ENCODE data around the gene TLCD2.
"Not testable (repeated sequence)": the region's sequence is repeated elsewhere in the genome, so short reads cannot be mapped to it uniquely, and the experiment has no call there.

TLCD2 gene

DNA sequence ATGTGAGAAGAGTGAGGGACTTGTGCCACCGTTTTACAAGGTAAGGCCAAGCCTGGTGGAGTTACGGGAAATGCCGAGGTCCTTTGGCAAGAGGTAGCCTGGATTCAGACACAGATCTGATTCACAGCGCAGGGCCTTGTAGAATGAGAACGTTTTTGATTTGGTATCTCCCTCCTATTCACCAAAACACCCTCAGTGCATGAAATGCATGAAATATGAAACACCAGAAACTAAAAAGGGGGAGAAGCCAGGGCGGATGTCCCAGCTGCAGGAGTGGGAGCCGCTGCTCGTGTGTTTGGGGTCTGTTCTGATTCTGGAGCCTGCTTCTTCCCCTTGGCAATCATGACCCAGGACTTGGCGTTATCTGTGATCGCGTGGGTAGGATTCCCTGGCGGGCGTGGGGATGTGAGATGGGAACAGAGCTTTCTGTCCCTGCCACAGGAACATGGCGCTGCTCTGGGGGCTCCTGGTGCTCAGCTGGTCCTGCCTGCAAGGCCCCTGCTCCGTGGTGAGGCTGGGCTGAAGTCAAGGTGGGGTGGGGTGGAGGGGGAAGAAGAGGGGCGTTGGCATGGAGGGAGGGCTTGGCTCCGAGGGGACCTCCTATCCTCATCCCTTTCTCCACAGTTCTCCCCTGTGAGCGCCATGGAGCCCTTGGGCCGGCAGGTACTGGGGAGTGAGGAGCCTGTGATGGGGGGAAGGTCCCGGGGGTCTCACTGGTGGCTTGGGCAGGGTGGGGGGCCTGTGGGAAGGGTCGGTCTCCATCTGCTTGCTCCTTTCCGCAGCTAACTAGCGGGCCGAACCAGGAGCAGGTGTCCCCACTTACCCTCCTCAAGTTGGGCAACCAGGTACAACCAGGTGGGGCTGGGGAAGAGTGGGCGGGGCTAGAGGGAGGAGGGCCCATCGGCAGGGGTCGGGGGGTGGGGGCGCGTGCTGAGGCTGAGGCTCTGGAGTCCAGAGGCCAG, 34.7 kb upstream of the TLCD2 start:
- DNase-seq (ENCODE audit: low spot score) = no peak
- in situ Hi-C loops (cut with MboI; ENCODE audit: low pct_unique_long_range_greater_than_20kb, low sequenced_read_pairs, unreplicated experiment) = no loop called here
- TF ChIP-seq, protein P1, sequence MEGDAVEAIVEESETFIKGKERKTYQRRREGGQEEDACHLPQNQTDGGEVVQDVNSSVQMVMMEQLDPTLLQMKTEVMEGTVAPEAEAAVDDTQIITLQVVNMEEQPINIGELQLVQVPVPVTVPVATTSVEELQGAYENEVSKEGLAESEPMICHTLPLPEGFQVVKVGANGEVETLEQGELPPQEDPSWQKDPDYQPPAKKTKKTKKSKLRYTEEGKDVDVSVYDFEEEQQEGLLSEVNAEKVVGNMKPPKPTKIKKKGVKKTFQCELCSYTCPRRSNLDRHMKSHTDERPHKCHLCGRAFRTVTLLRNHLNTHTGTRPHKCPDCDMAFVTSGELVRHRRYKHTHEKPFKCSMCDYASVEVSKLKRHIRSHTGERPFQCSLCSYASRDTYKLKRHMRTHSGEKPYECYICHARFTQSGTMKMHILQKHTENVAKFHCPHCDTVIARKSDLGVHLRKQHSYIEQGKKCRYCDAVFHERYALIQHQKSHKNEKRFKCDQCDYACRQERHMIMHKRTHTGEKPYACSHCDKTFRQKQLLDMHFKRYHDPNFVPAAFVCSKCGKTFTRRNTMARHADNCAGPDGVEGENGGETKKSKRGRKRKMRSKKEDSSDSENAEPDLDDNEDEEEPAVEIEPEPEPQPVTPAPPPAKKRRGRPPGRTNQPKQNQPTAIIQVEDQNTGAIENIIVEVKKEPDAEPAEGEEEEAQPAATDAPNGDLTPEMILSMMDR (IDR thresholded peaks at IDR 0.05; ENCODE audit: extremely low read depth, insufficient read depth, missing control alignments) = no peak

DNA sequence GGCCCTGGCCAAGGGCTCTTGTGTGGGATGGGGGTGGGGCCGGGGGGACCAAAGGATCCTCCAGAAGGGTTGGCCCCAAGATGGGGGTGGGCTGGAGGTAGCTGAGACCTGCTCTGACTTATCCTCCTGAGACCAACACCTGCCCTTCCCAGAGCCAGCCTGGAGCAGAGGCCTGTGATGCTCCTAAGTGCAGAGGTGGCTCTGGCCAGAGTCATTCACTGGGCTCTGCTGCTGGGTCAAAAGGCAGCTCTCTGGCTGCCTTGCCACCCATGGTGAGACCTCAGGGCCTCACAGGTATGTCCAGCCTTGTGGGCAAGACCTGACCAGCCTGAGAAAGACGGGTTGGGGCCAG, 32.9 kb upstream of the TLCD2 start:
- TF ChIP-seq, protein P1 (IDR thresholded peaks at IDR 0.05; ENCODE audit: extremely low read depth, insufficient read depth, missing control alignments) = no peak
- DNase-seq (ENCODE audit: low spot score) = no peak
- in situ Hi-C loops (cut with MboI; ENCODE audit: low pct_unique_long_range_greater_than_20kb, low sequenced_read_pairs, unreplicated experiment) = no loop called here

DNA sequence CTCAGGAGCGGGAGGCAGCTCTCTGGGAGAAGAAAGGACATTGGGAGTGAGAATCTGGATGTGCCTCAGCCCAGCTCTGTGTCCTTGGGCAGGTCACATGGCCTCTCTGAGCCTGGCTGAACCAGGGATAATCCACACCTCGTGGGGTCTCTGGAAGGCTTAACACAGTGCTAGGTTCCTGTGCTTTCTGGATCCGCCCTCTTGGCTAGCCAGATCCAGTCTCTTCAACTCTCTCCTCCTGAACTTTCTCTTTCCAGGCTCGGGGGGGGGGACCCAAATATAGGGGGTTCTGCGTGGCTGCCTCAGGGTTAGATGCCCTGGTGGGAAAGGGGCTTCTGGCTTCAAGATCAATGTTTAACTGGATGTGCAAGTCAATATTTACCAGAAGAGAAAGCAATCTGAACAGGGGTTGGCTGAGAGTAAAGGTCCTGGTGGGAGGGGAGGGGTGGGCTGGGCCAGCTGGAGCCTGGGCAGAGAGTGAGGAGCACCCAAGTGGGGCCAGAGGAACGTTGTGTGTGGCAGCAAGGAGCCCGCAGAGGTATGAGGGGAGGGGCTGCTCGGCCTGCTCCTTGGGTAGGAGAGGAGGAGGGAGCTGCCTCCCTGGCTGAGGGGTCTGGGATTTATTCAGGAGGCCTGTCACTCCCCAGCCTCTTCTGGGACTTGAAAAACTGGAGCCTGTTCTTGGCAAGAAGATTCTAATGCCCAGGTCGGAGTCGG, 32.4 kb upstream of the TLCD2 start, which contains the start of gene SERPINF2:
Gene SERPINF2, plus strand, starts transcription at position 501 of the 717 bp plus-strand sequence. CDS start 2,125 bp downstream, outside the sequence.
- no peak for DNase-seq (ENCODE audit: low spot score)
- in situ Hi-C loops (cut with MboI; ENCODE audit: low pct_unique_long_range_greater_than_20kb, low sequenced_read_pairs, unreplicated experiment) = no loop called here
- TF ChIP-seq, protein P1 (IDR thresholded peaks at IDR 0.05; ENCODE audit: extremely low read depth, insufficient read depth, missing control alignments) = no peak

DNA sequence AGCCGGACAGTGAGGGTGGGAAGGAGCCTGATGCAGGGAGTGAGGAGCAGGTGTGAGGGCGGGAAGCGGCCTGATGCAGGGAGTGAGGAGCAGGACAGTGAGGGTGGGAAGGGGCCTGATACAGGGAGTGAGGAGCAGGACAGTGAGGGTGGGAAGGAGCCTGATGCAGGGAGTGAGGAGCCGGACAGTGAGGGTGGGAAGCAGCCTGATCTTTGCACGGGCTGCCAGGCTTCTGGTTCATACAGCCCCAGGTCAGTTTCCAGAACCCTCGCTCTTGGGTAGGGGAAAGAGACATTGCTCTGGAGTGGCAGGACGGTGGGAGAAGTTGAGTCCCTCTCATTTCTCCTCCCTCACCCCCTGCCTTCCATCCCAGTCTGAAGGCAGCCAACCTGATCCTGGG, 31.7 kb upstream of the TLCD2 start:
- in situ Hi-C loops (cut with MboI; ENCODE audit: low pct_unique_long_range_greater_than_20kb, low sequenced_read_pairs, unreplicated experiment); DNase-seq (ENCODE audit: low spot score): not testable (repeated sequence)

DNA sequence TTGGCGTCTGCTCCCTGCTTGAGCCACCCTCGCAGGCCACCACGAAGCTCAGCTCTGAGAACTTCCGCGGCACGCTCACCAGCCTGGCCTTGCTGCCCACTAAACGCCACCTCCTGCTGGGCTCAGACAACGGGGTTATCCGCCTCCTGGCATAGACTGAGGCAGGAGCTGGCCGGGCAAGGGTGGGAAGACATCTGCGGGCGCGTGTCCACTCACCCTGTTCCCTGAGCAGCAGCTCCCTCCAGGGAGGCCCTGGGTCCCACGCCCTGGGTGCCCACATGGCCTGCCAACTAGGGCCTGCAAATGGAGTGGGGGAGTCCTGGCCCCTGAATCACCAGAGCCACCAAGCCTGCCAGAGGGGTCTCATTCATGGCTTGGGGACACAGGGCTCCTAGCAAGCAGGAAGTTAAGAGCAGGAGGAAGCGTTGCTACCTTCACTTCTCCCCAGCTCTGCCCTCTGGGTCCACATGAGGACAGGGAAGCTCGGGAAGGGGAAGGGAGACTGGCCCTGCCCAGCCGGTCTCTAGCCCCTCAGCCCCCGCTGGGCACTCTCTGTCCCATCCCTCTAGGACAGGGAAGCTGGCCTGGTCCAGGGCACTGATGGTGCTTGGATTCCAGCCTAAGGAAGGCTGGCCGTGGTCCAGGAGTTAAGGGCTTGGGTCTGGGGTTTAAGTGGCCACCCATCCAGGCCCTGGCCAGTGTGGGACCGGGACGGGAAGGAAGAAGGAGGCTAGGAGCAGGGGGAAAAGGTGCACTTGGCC, 27.5 kb upstream of the TLCD2 start:
- in situ Hi-C loops (cut with MboI; ENCODE audit: low pct_unique_long_range_greater_than_20kb, low sequenced_read_pairs, unreplicated experiment) = no loop called here
- no peak for DNase-seq (ENCODE audit: low spot score)
- TF ChIP-seq, protein P1 (IDR thresholded peaks at IDR 0.05; ENCODE audit: extremely low read depth, insufficient read depth, missing control alignments) = no peak

DNA sequence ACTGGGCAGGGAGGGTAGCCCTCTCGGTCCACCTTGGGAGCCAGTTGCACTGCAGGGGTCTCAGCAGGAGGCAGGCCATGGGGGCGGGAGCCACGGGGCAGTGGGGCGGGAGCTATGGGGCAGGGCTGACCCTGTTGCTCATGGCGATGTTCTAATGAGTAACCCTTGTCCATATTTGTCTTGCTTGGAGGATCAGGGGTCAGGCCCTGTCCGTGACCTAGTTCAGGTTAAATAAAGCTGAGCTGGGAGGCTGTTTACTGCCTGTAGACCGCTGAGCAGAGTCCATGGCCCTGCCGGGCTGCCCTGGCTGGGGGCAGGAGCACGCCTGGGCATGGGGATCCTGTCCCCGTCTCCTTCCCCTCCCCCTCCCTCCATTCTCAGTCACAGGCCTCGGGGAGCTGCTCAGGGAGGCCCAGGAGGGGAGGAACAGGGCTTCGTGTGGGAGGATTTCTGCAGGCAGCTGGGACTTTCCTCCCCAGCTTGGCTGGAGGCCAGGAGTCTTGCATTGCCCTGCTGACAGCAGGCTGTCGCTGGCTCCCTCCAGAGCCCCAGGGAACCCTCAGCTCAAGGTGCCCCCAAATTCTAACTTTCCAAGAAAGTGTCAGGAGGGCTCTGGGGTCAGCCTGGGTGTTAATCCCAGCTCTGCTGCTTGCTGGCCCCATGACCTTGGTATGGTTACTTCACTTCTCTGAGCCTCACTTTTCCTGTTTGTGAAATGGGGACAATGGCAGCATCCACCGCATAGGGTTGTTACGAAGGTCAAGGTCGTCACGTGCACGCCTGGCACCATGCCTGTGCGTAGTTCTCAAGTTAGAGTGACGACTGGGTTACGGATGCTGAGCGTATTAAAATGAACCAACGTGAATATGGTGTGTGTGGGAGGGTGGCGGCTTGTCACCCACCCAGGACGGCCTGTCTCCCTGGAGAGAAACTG, 26.4 kb upstream of the TLCD2 start:
- in situ Hi-C loops (cut with MboI; ENCODE audit: low pct_unique_long_range_greater_than_20kb, low sequenced_read_pairs, unreplicated experiment) = no loop called here
- TF ChIP-seq, protein P1 (IDR thresholded peaks at IDR 0.05; ENCODE audit: extremely low read depth, insufficient read depth, missing control alignments) = no peak
- DNase-seq (ENCODE audit: low spot score) = peak; percentile 92

Measured in GM13977 (cell line).